ENCODE results near the gene GDI1. TPM values are rescaled to one million over a fixed set of nuclear protein-coding genes. Genes with fewer than 3 reads are reported as not detected.

Gene GDI1
- total and polyA plus RNA-seq, 2 of the 4 experiments (the other 2 are of a cell fraction) = 113 to 291 TPM

DNA sequence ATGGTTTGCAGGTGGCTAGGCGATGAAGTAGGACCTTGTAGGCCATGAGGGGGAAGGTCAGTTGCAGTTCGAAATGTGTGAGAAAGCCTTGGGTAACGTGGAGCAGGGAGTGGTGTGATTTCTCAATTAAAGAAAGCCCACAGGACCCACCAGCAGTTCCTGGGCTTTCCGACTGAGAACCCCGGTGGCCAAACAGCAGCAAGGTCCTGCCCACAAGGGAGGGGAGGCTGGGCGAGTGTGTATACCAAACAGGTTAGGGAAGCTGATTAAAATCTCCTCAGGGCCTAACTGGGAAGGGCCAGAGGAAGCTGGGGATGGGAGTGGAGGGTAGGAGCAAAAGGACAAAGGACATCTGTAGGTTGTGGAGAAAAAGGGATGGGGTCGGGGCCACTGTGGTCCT lies 6.0 kb upstream of the GDI1 start:
- Histone ChIP-seq H2BK120ac (ENCODE audit: low read depth, low read length) (no peak overlapping the region), H3K36me3 (ENCODE audit: control insufficient read depth, insufficient read depth, low read length) (peaks cover 31% of the 10 kb centered on the region), H2BK15ac (ENCODE audit: low read depth, low read length) (no peak overlapping the region), H4K8ac (ENCODE audit: low read depth in 2 of 2, low read length in 2 of 2) (no peak overlapping the region), H2BK5ac (ENCODE audit: low read depth, low read length, poor library complexity, severe bottlenecking) (no peak overlapping the region), H3K18ac (ENCODE audit: low read depth, low read length) (no peak overlapping the region), H3K4me2 (ENCODE audit: low read depth, low read length) (no peak overlapping the region), H3K23ac (ENCODE audit: low read depth, low read length) (no peak overlapping the region), H3K56ac (ENCODE audit: extremely low read depth, insufficient read depth, low read length) (no peak overlapping the region), H3K4me3 (ENCODE audit: insufficient read depth, low read depth, low read length) (no peak overlapping the region), H4K91ac (ENCODE audit: insufficient read depth, low read depth, low read length) (no peak overlapping the region), H2BK20ac (ENCODE audit: low read depth, low read length) (no peak overlapping the region), H3K79me1 (ENCODE audit: low read depth in 1 of 2, low read length in 2 of 2) (peaks cover 7 to 25% of the 10 kb centered on the region in 2 experiments), H3K27ac (ENCODE audit: insufficient read depth, low read length) (no peak overlapping the region), H3K9me3 (ENCODE audit: control insufficient read depth, insufficient read depth, low read length) (no peaks in the 10 kb centered on the region), H4K20me1 (ENCODE audit: insufficient read depth, low read length) (peaks cover 7% of the 10 kb centered on the region), H2AK9ac (replicated peaks; ENCODE audit: low read depth, low read length, poor library complexity) (no peak overlapping the region), H3K9me1 (ENCODE audit: insufficient read depth, low read length) (peaks cover 3% of the 10 kb centered on the region; the same call in 1 of the 2 replicates), H3K4me1 (ENCODE audit: control insufficient read depth, insufficient read depth, low read length) (peaks cover 2% of the 10 kb centered on the region; the same call in 1 of the 2 replicates), H4K5ac (ENCODE audit: low read depth, low read length) (no peak overlapping the region), H3K27me3 (ENCODE audit: control insufficient read depth, insufficient read depth, low read length) (no peaks in the 10 kb centered on the region), H3K4ac (ENCODE audit: low read depth, low read length) (no peak overlapping the region), H2AK5ac (ENCODE audit: low read depth, low read length) (no peak overlapping the region), H3K9ac (ENCODE audit: low read depth, low read length) (no peak overlapping the region), H3K14ac (replicated peaks; ENCODE audit: low read depth, low read length) (no peak overlapping the region), H2AFZ (replicated peaks; ENCODE audit: low read length, poor library complexity) (no peak overlapping the region)
- DNase-seq = no peak
- intact Hi-C loops (cut with micrococcal nuclease) = no loop called here
- in situ Hi-C loops (cut with MboI; ENCODE audit: low sequenced_read_pairs) = no loop called here
- no TSS peak for BruUV-seq (replicated peaks)
- POLR2A ChIA-PET (ENCODE audit: unreplicated experiment) = no interaction called here
- no peak for ATAC-seq (ENCODE audit: low read depth)
- 100% methylated on average over 1 of the region's 7 CpGs; no CpG with 5 or more reads in 1 of the 2 experiments for WGBS, 2 experiments (ENCODE audit: extremely low coverage in 2 of 2, insufficient read length in 1 of 2)
- CTCF ChIA-PET = no interaction called here
- no peak for TF ChIP-seq FOS (IDR thresholded peaks at IDR 0.05; ENCODE audit: low read depth, low read length)
- TF ChIP-seq NFE2L2 (IDR thresholded peaks at IDR 0.05; ENCODE audit: low read depth, low read length) = no peak
- no peak for TF ChIP-seq MXI1 (IDR thresholded peaks at IDR 0.05; ENCODE audit: borderline replicate concordance, low read depth, low read length)
- no peak for TF ChIP-seq RCOR1 (IDR thresholded peaks at IDR 0.05; ENCODE audit: insufficient replicate concordance, low read length)
- TF ChIP-seq RFX5 (IDR thresholded peaks at IDR 0.05; ENCODE audit: low read depth, low read length) = no peak
- TF ChIP-seq CHD1 (IDR thresholded peaks at IDR 0.05; ENCODE audit: low read depth, low read length) = no peak
- dilution Hi-C loops (cut with HindIII; ENCODE audit: low sequenced_read_pairs, unreplicated experiment) = no loop called here
